Omental fat pad (tissue), 4 donors: ENCODE results near the gene TMBIM4. TPM values are rescaled to one million over a fixed set of nuclear protein-coding genes. Genes with fewer than 3 reads are reported as not detected.

ENCODE experiments used
- ATAC-seq: fragments of 150-250 bp; one replicate; pipeline ENCODE4 v1.9.1; 2016; ENCODE audit warnings: mild to moderate bottlenecking, moderate library complexity; ENCODE audit not compliant: low FRiP score
- DNase-seq: peaks from one replicate; pipeline ENCODE4 v3.0.0-alpha.2; 2019; ENCODE audit warnings: low spot score
- CTCF ChIP-seq, 3 donors: fragments of 450-650 bp; IDR thresholded peaks; one replicate each; pipeline ENCODE4 v1.5.1; 2016 to 2017; ENCODE audit warnings: antibody characterized with exemption in 3 of 3, mild to moderate bottlenecking in 3 of 3, moderate library complexity in 2 of 3
- total RNA-seq, 4 donors: library from RNA; depleted of rRNA; stranded (reverse); fragments of >200 nt; gene quantifications; one replicate each; pipeline ENCODE4 v1.1.0, GENCODE V29; 2016

Gene TMBIM4
- total RNA-seq, 4 donors from 2014 or later: 137 to 231 (median 209) TPM

GRCh38 chr12:66140731-66141130 is 29.1 kb downstream of the TMBIM4 start:
- ATAC-seq: no peak
- TF ChIP-seq CTCF (IDR thresholded peaks at IDR 0.05): no peak
- DNase-seq: no peak

- DNase-seq: no peak
- no peak for TF ChIP-seq CTCF (IDR thresholded peaks at IDR 0.05)
- no peak for ATAC-seq
These were observed 30.5 kb downstream of the TMBIM4 start for GRCh38 chr12:66139328-66139727.

- no peak for DNase-seq
- no peak for TF ChIP-seq CTCF (IDR thresholded peaks at IDR 0.05)
- ATAC-seq: no peak
These were observed 31.9 kb downstream of the TMBIM4 start for GRCh38 chr12:66137937-66138336.

GRCh38 chr12:66132408-66132807 is 37.4 kb downstream of the TMBIM4 start:
- DNase-seq (no peak), ATAC-seq (no peak)
- TF ChIP-seq CTCF (IDR thresholded peaks at IDR 0.05): no peak

- DNase-seq (no peak), ATAC-seq (peak; percentile 31)
- TF ChIP-seq CTCF (IDR thresholded peaks at IDR 0.05): no peak
These were observed 38.6 kb downstream of the TMBIM4 start for GRCh38 chr12:66131067-66131688.

GRCh38 chr12:66130267-66131066 is 39.3 kb downstream of the TMBIM4 start, which contains the start of gene LLPH:
LLPH (minus strand) TSS chr12:66130750; CDS start chr12:66129106, 1,644 bp downstream.
- peak; percentile 90 for ATAC-seq
- no peak for TF ChIP-seq CTCF (IDR thresholded peaks at IDR 0.05)
- peak; percentile 60 for DNase-seq

- ATAC-seq: peak; percentile 15
- no peak for TF ChIP-seq CTCF (IDR thresholded peaks at IDR 0.05)
These were observed 39.9 kb downstream of the TMBIM4 start for GRCh38 chr12:66129934-66130266.

More at GRCh38 chr12:66129934-66130266, 39.9 kb downstream of the TMBIM4 start:
- DNase-seq: no peak
